WI38 (cell line): ENCODE results near the gene SFMBT2.

Experiments used
- H3K4me3 ChIP-seq: 2 replicates; pipeline ENCODE4 v1.5.1; 2011; ENCODE audit warnings: low read depth, mild to moderate bottlenecking, control low read depth, low read length
- TF ChIP-seq, protein P1 (sequence below): IDR thresholded peaks from 2 replicates; pipeline ENCODE4 v1.5.1; 2012; ENCODE audit warnings: low read depth, mild to moderate bottlenecking, control low read depth, low read length

SFMBT2 gene

GRCh38 chr10:7202793-7203355 is 208.0 kb downstream of the SFMBT2 start:
- H3K4me3 ChIP-seq: no peak overlapping the region

DNA sequence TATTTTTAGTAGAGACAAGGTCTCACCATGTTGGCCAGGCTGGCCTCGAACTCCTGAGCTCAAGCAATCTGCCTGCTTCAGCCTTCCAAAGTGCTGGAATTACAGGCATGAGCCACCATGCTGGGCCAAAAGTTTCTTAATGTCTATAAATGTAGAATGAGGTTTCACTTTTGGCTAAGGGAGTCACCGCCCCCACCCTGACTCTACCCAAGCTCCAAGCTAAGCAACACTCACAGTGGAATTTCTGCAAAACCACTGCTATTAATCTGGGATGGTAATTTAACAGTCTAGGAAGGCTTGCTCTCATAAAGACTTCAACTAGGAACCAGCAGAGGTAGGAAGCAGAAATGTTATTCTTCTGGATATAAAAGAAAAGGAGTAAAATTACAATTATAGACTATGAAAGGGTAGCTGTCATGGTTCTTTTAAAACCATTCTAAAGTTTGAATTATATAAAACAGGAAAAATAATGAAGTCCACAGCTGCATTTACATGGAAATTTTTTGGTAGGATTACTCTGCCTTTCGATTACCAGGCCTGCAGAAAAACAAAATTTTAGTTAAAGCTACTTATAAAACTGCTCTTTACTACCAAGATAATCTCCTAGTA is 211.6 kb downstream of the SFMBT2 start:
- TF ChIP-seq, protein P1, sequence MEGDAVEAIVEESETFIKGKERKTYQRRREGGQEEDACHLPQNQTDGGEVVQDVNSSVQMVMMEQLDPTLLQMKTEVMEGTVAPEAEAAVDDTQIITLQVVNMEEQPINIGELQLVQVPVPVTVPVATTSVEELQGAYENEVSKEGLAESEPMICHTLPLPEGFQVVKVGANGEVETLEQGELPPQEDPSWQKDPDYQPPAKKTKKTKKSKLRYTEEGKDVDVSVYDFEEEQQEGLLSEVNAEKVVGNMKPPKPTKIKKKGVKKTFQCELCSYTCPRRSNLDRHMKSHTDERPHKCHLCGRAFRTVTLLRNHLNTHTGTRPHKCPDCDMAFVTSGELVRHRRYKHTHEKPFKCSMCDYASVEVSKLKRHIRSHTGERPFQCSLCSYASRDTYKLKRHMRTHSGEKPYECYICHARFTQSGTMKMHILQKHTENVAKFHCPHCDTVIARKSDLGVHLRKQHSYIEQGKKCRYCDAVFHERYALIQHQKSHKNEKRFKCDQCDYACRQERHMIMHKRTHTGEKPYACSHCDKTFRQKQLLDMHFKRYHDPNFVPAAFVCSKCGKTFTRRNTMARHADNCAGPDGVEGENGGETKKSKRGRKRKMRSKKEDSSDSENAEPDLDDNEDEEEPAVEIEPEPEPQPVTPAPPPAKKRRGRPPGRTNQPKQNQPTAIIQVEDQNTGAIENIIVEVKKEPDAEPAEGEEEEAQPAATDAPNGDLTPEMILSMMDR: no peak

More at GRCh38 chr10:7202793-7203355, 208.0 kb downstream of the SFMBT2 start:
- TF ChIP-seq, protein P1: no peak

DNA sequence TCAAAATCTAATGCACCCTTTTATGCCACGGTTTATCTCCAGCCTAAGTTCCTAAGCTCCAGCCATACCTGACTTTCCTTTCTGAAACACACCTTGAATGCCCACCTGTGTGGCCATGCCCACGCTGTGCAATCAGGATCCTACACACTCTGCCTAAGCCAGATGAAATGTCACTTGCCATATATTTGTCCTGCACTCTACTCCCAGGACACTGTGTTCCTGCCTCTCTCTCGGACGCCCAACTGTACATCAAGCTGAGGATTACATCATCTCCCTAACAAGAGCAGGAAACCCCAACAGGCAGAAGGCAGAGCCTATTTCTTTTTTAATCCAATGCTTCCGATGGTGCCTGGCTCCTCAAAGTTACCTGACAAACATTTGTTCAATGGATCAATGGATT is 214.6 kb downstream of the SFMBT2 start:
- H3K4me3 ChIP-seq: no peak overlapping the region
- TF ChIP-seq, protein P1: no peak

More for the DNA sequence above, 211.6 kb downstream of the SFMBT2 start:
- H3K4me3 ChIP-seq: no peak overlapping the region

GRCh38 chr10:7195118-7195517 is 215.7 kb downstream of the SFMBT2 start:
- H3K4me3 ChIP-seq: no peak overlapping the region
- TF ChIP-seq, protein P1: no peak

DNA sequence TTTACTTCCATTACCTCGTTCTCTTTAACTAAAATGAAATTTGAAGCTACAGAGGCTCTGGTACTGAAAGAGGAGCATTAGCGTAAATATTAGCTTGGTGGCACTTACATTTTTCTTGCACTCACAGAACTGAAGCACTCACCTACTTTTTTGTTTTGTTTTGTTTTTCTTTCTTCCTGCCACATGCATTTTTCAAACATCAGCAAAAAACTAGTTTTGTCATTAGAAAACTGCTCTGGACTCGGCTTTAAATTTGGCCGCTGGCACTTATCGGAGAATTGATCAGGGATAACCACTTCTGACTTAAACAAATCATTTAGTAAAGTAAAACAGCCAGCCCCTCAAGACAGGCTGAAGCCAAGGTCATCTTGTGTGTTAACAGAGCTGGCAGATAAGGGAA is 216.3 kb downstream of the SFMBT2 start:
- no peak overlapping the region for H3K4me3 ChIP-seq
- TF ChIP-seq, protein P1: no peak

DNA sequence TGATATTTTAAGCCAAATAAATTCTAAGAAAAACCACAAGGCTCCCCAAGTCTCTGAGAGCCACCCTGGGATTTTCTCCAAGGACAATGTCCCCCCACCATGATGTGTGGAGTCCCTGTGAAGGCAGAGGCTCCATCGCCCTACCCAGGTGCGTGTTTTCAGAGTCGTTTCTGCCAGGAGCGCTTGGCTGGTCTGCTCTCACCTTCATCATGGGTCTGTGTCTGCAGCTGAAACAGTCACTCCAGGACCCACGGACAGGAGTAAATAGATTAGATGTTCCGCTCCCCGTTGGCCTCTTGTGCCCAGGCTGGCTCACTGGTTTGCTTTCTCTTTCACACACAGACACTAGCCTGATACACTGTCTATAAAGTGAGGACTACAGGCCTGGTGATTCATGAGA is 217.5 kb downstream of the SFMBT2 start:
- TF ChIP-seq, protein P1: no peak
- H3K4me3 ChIP-seq: no peak overlapping the region

DNA sequence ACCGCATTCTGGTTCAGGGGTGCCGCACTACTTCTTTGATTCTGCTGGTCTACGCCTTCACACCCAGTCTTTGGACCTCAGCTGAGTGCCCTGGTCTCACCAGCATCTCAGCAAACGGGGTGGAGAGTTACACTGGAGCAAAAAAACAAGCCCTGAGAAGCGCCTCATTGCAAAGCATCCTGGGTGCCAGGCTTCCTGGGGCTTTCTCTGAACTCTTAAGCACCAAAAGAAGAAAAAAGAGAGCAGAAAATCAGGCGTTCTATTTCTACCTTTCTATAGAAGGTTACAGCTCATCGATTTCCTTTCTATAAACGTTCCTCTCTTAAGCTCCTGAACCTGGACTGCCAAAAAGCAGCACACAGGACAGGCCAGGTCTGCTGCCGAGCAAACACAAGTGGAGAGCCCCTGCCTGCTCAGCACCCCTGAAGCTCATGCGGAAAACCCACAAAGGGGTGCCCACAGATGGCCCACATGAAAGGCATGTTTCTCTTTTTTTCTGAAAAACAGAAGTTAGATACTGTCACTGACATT is 217.9 kb downstream of the SFMBT2 start:
- TF ChIP-seq, protein P1: no peak
- H3K4me3 ChIP-seq: no peak overlapping the region
